OCI-LY7 (cell line): Measurements from ENCODE around the gene CSF1R.

Experiments used
- CTCF ChIP-seq: fragments of 200-600 bp; sonication (generic); conservative IDR thresholded peaks from 2 replicates; pipeline ENCODE4 v1.5.1; 2014; ENCODE audit warnings: mild to moderate bottlenecking, antibody characterized with exemption, low read length, moderate library complexity, mixed read lengths
- EZH2phosphoT487 ChIP-seq: fragments of 200-600 bp; sonication (generic); IDR thresholded peaks from 2 replicates; pipeline ENCODE4 v1.6.1; 2018; ENCODE audit warnings: low read depth, borderline replicate concordance, mild to moderate bottlenecking, mixed run types, antibody characterized with exemption, low read length, moderate library complexity, mixed read lengths

DNA sequence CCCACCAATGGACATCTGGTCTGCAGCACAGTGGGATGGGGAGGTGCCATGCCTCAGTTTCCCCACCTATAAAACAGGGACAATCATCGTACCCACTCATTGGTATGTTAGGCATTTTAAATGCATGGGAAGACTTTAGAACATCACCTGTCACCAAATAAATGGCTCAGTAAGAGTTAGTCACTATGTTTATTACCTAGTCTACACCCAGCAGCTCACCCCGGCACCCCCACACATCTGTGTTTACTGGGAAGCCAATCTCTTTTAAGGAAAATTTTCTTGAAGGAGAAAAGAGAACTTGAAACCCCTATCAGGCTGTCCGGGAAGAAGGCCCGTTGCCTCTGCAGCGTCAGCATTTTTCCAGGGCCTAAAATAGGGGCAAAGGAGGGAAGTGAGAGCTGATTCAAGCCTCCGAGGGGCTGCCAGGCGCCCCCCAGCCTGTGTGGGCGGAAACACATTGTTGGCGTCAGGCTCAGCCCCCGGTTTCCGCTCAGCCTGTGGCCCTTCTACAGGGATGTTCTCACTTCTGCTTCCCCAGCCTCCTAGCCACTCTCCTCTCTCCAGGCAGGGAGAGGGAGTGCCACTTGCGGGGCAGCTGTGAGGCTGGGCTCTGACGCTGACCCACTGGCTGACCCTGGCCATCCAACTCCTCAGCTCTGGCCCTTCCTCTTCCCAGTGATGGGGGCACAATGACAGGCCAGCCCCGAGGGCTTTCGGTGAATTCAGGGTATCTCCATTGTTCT is 4.6 kb downstream of the CSF1R start:
- TF ChIP-seq EZH2phosphoT487 = no peak
- TF ChIP-seq CTCF = no peak
